HG03103 (cell line): ENCODE measurements around the gene BMPER.

Experiments used
- ATAC-seq: cut with Tn5 transposase; IDR thresholded peaks from one replicate; pipeline ENCODE4 v1.9.1; 2021; ENCODE audit warnings: low read depth; ENCODE audit not compliant: unreplicated experiment

Gene BMPER

GRCh38 chr7:34015651-34016050 is 110.3 kb downstream of the BMPER start:
- ATAC-seq, result no peak

- no peak for ATAC-seq
These were observed 111.5 kb downstream of the BMPER start for GRCh38 chr7:34016876-34017275.

- no peak for ATAC-seq
These were observed 114.0 kb downstream of the BMPER start for GRCh38 chr7:34019301-34019790.

GRCh38 chr7:34022626-34023025 is 117.3 kb downstream of the BMPER start:
- no peak for ATAC-seq

- no peak for ATAC-seq
These were observed 120.3 kb downstream of the BMPER start for GRCh38 chr7:34025600-34025999.

GRCh38 chr7:34026481-34027190 is 121.3 kb downstream of the BMPER start:
- no peak for ATAC-seq

- ATAC-seq, result no peak
These were observed 125.8 kb downstream of the BMPER start for GRCh38 chr7:34031156-34031555.

DNA sequence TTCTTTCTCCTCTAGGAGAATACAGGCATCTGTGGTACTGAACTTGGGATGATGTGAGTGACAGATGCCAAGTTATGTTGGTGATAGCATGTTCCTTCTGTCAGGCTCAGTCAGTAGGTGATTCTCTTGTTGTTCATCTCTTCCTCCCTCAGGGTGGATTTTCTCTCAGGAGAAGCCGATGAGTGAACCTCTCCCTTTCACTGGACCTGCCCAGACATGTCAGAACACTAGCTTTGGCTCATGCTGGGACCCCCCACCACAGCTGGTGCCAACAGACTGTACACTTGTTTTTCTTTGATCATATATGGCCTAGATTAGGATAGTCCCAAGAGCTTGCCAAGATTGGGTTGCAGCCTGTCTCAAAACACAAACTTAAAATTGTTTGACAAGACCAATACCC is 129.4 kb downstream of the BMPER start:
- no peak for ATAC-seq

DNA sequence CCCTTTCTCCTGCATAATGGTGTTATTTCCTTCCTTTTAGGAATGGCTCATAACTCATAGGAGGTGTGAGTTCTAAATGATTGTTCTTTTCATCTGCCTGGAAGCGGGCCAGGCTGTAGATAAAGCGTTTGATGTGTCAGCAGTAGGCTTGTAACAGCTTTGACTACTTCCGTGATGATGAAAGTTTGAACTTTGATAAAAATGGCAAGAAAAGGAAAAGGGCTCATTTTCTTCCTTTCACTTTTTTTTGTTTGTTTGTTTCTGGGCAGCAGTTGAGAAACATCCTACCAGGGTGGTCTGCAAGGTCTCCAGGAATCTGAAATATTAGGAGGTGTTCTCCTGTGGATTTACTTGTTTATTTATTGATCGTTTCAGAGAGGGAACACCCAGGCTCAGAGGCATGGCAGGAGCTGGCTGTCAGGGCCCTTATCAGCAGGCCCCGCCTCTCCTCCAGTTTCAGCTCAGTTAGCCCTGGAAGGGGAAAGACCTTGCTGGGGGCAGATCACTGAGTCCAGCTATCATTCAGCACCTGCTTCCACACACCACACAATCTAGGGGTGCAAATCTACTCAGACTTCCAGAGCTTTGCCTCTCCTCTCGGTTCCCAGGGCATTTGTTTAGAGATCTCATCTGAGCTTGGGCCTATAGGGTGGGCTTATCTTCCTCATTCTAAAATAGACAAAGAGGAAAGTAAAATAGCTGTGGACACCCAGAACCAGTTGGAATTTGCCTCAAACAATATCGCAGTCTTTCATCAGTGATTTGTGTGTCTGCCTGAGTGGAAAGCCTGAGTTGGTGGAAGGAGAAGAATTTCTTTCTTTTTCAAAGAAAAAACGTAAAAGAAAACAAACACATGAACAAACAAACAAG is 130.9 kb downstream of the BMPER start:
- no peak for ATAC-seq

GRCh38 chr7:34036972-34037792 is 131.8 kb downstream of the BMPER start:
- ATAC-seq, result no peak

GRCh38 chr7:34038816-34039470 is 133.6 kb downstream of the BMPER start:
- no peak for ATAC-seq

GRCh38 chr7:34041707-34042106 is 136.4 kb downstream of the BMPER start:
- no peak for ATAC-seq

GRCh38 chr7:34042406-34042805 is 137.1 kb downstream of the BMPER start:
- no peak for ATAC-seq

DNA sequence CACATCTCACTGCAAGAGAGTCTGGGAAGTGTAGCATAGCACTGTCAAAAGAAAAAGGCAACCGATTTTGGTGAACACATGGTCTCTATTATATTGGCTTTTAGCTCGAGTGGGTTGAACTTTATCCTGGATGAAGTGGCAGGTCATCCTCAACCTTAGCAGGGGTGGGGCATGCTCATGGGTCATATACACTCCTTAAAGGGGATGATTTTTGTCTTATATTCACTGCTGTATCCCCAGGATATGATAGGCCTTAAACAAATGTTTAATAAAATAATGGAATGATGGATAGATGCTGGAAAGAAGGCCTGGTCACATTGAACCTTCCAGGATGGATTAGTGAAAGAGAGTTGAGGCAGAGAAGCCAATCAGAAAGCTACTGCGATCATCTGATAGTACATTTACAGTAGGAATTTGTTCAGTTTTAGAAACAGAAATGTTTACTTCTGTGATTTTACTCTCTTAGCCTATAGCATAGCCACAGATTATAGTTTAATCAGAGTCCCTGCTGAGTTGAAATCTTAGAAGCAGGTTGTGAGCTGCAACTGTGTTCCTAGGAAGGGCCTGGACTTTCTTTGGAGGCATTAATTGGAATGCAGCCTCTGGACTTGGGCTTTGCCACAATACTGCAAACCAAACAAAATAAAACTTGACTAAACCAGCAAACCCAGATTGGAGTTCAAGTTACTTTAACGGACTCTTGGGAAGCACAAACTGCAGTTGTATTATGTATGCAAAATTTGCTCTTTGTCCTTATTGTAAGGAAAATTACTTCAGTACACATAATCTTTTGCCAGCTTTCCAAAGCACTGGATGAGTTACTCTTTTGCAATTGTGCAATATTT is 138.3 kb downstream of the BMPER start:
- no peak for ATAC-seq

DNA sequence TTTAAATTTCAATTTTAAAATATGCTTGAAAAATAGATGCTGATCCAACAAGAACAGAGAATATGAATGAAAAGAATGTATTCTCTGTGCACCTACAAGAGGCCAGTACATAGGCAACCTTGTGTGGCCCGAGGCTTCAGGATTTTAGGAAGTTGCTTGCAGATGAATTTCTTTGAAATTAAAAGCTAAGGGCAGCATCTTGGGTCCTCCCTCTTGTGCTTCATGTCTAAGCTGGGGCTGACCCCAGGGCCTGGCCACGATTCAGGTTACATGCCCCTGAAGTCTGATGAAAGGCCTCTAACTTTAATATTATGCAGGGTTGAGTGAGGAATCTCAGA is 138.9 kb downstream of the BMPER start:
- no peak for ATAC-seq

DNA sequence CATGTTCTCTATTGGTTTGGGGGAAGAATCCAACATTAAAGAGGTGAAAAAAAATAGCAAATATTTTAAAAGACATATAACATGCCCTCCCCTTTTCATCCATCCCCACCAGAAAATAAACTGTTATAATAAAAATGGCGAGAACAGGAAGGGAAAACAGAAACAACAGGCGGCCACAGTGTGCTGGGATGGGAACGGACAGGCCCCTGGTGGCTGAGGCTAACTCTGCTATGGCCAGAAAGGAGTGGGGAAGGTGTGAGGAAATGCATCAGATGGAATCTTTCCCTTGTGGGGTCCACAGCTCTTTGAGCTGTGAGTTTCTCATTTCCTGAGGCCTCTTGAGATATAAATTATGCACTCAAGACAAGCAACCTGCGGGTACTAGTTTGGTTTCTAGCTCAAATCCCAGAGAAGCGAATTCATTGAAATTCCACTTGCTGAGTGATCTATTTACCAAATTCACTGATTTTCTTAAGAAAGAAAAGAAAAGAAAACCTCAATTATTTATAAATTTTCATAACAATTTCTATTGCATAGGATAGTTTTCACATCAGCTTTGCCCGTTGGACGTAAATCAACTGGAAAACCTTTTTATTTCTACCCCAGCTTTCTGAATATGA is 139.5 kb downstream of the BMPER start:
- no peak for ATAC-seq

DNA sequence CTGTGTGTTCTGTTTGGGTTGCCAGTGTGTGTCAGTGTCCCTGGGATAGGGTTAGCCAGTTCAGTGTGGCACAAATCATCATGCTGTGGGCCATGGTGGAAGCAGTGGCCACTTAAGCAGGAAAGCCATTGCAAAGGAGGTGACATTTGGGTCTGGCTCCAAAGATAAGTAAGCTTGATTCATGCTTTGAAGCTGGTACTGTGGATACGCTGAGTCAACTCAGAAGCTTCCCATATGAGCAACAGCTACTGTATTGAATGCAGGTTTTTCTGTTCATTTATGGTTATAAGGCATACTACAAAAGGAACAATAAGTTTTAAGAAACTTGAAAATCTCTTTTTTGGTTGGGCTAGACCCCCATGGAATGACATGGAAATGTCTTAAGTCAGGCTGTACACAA is 143.1 kb downstream of the BMPER start:
- ATAC-seq, result no peak

GRCh38 chr7:34054075-34054474 is 148.7 kb downstream of the BMPER start:
- ATAC-seq, result no peak

- ATAC-seq, result no peak
These were observed 151.8 kb downstream of the BMPER start for GRCh38 chr7:34057136-34057535.
